SK-N-SH treated with all-trans-retinoic acid at 6 μM for 48 hours (cell line): ENCODE results near the gene HDAC4.

ENCODE experiments used
- ATAC-seq: fragments of 200-7000 bp; cut with Tn5 transposase; 3 replicates; pipeline ENCODE4 v1.9.1; 2020; ENCODE audit warnings: mild to moderate bottlenecking, moderate library complexity
- ARNTL ChIP-seq: fragments of 450-650 bp; formaldehyde crosslinking; IDR thresholded peaks from 2 replicates; pipeline ENCODE4 v1.5.0; 2020; ENCODE audit warnings: low read depth, mild to moderate bottlenecking, moderate library complexity, borderline replicate concordance
- BACH2 ChIP-seq: fragments of 250-450 bp; sonication (Bioruptor Pico); IDR thresholded peaks from 2 replicates; pipeline ENCODE4 v1.9.0; 2021; ENCODE audit warnings: mild to moderate bottlenecking, borderline replicate concordance
- CSDC2 ChIP-seq: fragments of 250-450 bp; sonication (Bioruptor Pico); IDR thresholded peaks from 2 replicates; pipeline ENCODE4 v1.5.0; 2020; ENCODE audit warnings: mild to moderate bottlenecking, moderate library complexity
- ESRRG ChIP-seq: fragments of 250-450 bp; sonication (Bioruptor Pico); IDR thresholded peaks from 2 replicates; pipeline ENCODE4 v1.6.1; 2021; ENCODE audit warnings: mild to moderate bottlenecking
- GLIS3 ChIP-seq: fragments of 250-450 bp; sonication (Bioruptor Pico); IDR thresholded peaks from 2 replicates; pipeline ENCODE4 v1.5.0; 2020; ENCODE audit warnings: mild to moderate bottlenecking, moderate library complexity
- ISL1 ChIP-seq: fragments of 250-450 bp; sonication (Bioruptor Pico); IDR thresholded peaks from 2 replicates; pipeline ENCODE4 v2.1.2; 2022; ENCODE audit warnings: mild to moderate bottlenecking, moderate library complexity
- OSR1 ChIP-seq: fragments of 250-450 bp; sonication (Bioruptor Pico); IDR thresholded peaks from 2 replicates; pipeline ENCODE4 v1.8.0; 2022; ENCODE audit warnings: moderate library complexity, mild to moderate bottlenecking, inconsistent platforms
- PPARA ChIP-seq: fragments of 250-450 bp; sonication (Bioruptor Pico); IDR thresholded peaks from 2 replicates; pipeline ENCODE4 v1.5.0; 2020; ENCODE audit warnings: mild to moderate bottlenecking, borderline replicate concordance
- RARB ChIP-seq: fragments of 250-450 bp; sonication (Bioruptor Pico); IDR thresholded peaks from 2 replicates; pipeline ENCODE4 v1.8.0; 2021; ENCODE audit warnings: mild to moderate bottlenecking, moderate library complexity
- TCF4 ChIP-seq: fragments of 250-450 bp; sonication (Bioruptor Pico); IDR thresholded peaks from 2 replicates; pipeline ENCODE4 v1.8.0; 2021; ENCODE audit warnings: mild to moderate bottlenecking, moderate library complexity, borderline replicate concordance
- TOX ChIP-seq: fragments of 250-450 bp; sonication (Bioruptor Pico); IDR thresholded peaks from 2 replicates; pipeline ENCODE4 v1.8.0; 2021; ENCODE audit warnings: mild to moderate bottlenecking, moderate library complexity, borderline replicate concordance
- ZC3H10 ChIP-seq: fragments of 250-450 bp; sonication (Bioruptor Pico); IDR thresholded peaks from 2 replicates; pipeline ENCODE4 v1.5.1; 2021; ENCODE audit warnings: mild to moderate bottlenecking, moderate library complexity
- ZFP3 ChIP-seq: fragments of 250-450 bp; sonication (Bioruptor Pico); IDR thresholded peaks from 2 replicates; pipeline ENCODE4 v1.5.0; 2020; ENCODE audit warnings: mild to moderate bottlenecking, moderate library complexity
- ZFP30 ChIP-seq: fragments of 450-650 bp; formaldehyde crosslinking; IDR thresholded peaks from 2 replicates; pipeline ENCODE4 v1.5.0; 2022; ENCODE audit warnings: mild to moderate bottlenecking, moderate library complexity
- ZNF565 ChIP-seq: fragments of 450-650 bp; formaldehyde crosslinking; conservative IDR thresholded peaks from 2 replicates; pipeline ENCODE4 v1.5.0; 2020; ENCODE audit warnings: low read depth, mild to moderate bottlenecking, moderate library complexity
- ZNF70 ChIP-seq: fragments of 450-650 bp; formaldehyde crosslinking; IDR thresholded peaks from 2 replicates; pipeline ENCODE4 v1.5.0; 2020; ENCODE audit warnings: mild to moderate bottlenecking, moderate library complexity
- ZNF8 ChIP-seq: fragments of 450-650 bp; formaldehyde crosslinking; IDR thresholded peaks from 2 replicates; pipeline ENCODE4 v1.5.0; 2020; ENCODE audit warnings: mild to moderate bottlenecking, moderate library complexity
- TF ChIP-seq, protein P1 (sequence below): fragments of 250-450 bp; sonication (Bioruptor Pico); IDR thresholded peaks from 2 replicates; pipeline ENCODE4 v1.5.1; 2020; ENCODE audit warnings: low read depth, mild to moderate bottlenecking, moderate library complexity
- TF ChIP-seq, protein P2 (sequence below): fragments of 250-450 bp; sonication (Bioruptor Pico); IDR thresholded peaks from 2 replicates; pipeline ENCODE4 v1.8.0; 2021; ENCODE audit warnings: low read depth, mild to moderate bottlenecking, moderate library complexity, borderline replicate concordance
- TF ChIP-seq, protein P3 (sequence below): fragments of 250-450 bp; sonication (Bioruptor Pico); IDR thresholded peaks from 2 replicates; pipeline ENCODE4 v1.5.0; 2020; ENCODE audit warnings: mild to moderate bottlenecking, moderate library complexity
- TF ChIP-seq, protein P4 (sequence below): fragments of 250-450 bp; sonication (Bioruptor Pico); IDR thresholded peaks from 2 replicates; pipeline ENCODE4 v1.5.1; 2021; ENCODE audit warnings: mild to moderate bottlenecking, moderate library complexity

Gene HDAC4

DNA sequence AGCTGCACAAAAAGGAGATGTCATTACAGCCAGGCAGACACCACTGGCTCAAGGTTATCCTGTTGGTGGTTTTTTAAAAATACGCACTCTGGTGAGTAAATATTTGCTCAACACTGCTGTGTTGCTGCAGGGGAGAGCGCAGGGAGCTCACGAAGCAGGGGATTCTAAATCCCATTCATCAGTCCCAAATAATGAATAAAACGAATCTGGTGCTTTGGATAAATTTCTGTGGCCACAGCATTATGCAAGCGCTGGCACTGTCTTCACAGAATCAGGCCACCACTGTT, 256.2 kb downstream of the HDAC4 start (continued):
- TF ChIP-seq TOX (no peak), ESRRG (CRISPR knock-in tag) (no peak), ISL1 (CRISPR knock-in tag) (no peak), GLIS3 (CRISPR knock-in tag) (no peak), BACH2 (CRISPR knock-in tag) (no peak), OSR1 (CRISPR knock-in tag) (no peak), PPARA (CRISPR knock-in tag) (no peak), ZC3H10 (no peak), CSDC2 (CRISPR knock-in tag) (no peak), RARB (CRISPR knock-in tag) (no peak), TCF4 (CRISPR knock-in tag) (no peak), ZNF70 (CRISPR knock-in tag) (no peak)
- TF ChIP-seq, protein P1, sequence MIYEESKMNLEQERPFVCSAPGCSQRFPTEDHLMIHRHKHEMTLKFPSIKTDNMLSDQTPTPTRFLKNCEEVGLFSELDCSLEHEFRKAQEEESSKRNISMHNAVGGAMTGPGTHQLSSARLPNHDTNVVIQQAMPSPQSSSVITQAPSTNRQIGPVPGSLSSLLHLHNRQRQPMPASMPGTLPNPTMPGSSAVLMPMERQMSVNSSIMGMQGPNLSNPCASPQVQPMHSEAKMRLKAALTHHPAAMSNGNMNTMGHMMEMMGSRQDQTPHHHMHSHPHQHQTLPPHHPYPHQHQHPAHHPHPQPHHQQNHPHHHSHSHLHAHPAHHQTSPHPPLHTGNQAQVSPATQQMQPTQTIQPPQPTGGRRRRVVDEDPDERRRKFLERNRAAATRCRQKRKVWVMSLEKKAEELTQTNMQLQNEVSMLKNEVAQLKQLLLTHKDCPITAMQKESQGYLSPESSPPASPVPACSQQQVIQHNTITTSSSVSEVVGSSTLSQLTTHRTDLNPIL = no peak

DNA sequence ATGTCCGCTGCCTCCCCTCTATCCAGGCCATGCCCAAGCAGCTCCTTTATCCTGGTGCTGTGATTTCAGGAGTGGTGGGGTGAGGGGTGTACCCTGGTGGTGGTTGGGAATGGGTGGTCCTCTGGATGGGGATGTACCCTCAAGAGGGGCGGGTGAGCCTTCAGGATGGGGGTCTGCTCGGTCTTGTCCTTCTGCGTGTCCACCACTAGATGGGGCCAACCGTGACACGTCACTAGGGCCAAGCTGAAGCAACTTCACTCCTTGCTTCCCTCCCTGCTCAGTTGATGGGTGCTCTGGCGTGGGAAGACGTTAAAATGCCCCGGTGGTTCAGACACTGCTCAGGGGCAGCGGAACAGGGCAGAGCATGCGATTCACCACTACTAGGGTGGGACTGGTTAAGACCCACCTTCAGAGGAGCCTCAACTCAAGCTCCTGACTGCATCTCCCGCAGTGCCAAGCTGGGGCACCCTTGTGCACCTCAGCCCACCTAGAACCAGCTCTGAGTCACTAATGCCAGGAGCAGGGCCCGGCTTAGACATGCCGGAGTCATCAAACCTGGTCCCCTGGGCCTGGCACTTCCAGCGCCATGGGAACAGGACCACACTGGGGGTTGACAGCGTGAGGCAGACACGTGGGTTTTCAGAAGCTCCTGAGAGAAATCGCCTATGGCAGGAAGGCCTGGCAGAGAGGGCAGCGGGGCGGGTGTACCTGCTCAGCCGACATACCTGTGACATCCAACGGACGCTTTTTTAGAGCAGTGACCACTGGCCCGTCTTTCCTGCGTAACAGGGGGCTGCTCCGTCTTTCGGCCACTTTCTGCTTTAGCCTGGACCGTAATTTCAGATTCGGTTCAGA, 256.7 kb downstream of the HDAC4 start:
- ATAC-seq = peak; percentile 88
- TF ChIP-seq, protein P2, sequence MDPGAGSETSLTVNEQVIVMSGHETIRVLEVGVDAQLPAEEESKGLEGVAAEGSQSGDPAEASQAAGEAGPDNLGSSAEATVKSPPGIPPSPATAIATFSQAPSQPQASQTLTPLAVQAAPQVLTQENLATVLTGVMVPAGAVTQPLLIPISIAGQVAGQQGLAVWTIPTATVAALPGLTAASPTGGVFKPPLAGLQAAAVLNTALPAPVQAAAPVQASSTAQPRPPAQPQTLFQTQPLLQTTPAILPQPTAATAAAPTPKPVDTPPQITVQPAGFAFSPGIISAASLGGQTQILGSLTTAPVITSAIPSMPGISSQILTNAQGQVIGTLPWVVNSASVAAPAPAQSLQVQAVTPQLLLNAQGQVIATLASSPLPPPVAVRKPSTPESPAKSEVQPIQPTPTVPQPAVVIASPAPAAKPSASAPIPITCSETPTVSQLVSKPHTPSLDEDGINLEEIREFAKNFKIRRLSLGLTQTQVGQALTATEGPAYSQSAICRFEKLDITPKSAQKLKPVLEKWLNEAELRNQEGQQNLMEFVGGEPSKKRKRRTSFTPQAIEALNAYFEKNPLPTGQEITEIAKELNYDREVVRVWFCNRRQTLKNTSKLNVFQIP (CRISPR knock-in tag) = no peak
- TF ChIP-seq, protein P3, sequence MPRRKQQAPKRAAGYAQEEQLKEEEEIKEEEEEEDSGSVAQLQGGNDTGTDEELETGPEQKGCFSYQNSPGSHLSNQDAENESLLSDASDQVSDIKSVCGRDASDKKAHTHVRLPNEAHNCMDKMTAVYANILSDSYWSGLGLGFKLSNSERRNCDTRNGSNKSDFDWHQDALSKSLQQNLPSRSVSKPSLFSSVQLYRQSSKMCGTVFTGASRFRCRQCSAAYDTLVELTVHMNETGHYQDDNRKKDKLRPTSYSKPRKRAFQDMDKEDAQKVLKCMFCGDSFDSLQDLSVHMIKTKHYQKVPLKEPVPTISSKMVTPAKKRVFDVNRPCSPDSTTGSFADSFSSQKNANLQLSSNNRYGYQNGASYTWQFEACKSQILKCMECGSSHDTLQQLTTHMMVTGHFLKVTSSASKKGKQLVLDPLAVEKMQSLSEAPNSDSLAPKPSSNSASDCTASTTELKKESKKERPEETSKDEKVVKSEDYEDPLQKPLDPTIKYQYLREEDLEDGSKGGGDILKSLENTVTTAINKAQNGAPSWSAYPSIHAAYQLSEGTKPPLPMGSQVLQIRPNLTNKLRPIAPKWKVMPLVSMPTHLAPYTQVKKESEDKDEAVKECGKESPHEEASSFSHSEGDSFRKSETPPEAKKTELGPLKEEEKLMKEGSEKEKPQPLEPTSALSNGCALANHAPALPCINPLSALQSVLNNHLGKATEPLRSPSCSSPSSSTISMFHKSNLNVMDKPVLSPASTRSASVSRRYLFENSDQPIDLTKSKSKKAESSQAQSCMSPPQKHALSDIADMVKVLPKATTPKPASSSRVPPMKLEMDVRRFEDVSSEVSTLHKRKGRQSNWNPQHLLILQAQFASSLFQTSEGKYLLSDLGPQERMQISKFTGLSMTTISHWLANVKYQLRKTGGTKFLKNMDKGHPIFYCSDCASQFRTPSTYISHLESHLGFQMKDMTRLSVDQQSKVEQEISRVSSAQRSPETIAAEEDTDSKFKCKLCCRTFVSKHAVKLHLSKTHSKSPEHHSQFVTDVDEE (CRISPR knock-in tag) = no peak
- TF ChIP-seq ZNF8 (CRISPR knock-in tag) (no peak), ZNF565 (CRISPR knock-in tag) (no peak), TOX (no peak), BACH2 (CRISPR knock-in tag) (no peak), ZFP30 (CRISPR knock-in tag) (no peak), RARB (CRISPR knock-in tag) (no peak), CSDC2 (CRISPR knock-in tag) (no peak), ARNTL (CRISPR knock-in tag) (no peak), OSR1 (CRISPR knock-in tag) (no peak), PPARA (CRISPR knock-in tag) (no peak)

DNA sequence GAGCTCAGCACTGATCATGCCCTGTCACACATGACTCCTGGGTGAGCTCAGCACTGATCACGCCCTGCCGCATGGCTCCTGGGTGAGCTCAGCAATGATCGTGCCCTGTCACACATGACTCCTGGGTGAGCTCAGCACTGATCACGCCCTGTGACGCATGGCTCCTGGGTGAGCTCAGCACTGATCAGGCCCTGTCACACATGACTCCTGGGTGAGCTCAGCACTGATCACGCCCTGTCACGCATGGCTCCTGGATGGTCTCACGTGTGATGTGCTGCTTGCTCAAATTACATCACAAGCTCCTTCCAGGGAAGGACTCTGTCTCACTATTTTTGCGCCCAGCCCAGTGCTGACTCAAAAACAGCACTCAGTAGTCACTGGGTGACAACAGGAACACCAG, 258.0 kb downstream of the HDAC4 start:
- no peak for ATAC-seq
- TF ChIP-seq ISL1 (CRISPR knock-in tag) = no peak
- TF ChIP-seq, protein P4, sequence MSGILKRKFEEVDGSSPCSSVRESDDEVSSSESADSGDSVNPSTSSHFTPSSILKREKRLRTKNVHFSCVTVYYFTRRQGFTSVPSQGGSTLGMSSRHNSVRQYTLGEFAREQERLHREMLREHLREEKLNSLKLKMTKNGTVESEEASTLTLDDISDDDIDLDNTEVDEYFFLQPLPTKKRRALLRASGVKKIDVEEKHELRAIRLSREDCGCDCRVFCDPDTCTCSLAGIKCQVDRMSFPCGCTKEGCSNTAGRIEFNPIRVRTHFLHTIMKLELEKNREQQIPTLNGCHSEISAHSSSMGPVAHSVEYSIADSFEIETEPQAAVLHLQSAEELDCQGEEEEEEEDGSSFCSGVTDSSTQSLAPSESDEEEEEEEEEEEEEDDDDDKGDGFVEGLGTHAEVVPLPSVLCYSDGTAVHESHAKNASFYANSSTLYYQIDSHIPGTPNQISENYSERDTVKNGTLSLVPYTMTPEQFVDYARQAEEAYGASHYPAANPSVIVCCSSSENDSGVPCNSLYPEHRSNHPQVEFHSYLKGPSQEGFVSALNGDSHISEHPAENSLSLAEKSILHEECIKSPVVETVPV (CRISPR knock-in tag) = no peak
- no peak for TF ChIP-seq ZNF70 (CRISPR knock-in tag)
- TF ChIP-seq, protein P1 = no peak
- no peak for TF ChIP-seq ZFP30 (CRISPR knock-in tag)
- no peak for TF ChIP-seq CSDC2 (CRISPR knock-in tag)
- TF ChIP-seq OSR1 (CRISPR knock-in tag) = no peak
- TF ChIP-seq TCF4 (CRISPR knock-in tag) = no peak
- TF ChIP-seq GLIS3 (CRISPR knock-in tag) = no peak
- TF ChIP-seq ZNF8 (CRISPR knock-in tag) = no peak
- TF ChIP-seq ZFP3 (CRISPR knock-in tag) = no peak
- no peak for TF ChIP-seq ARNTL (CRISPR knock-in tag)
- TF ChIP-seq, protein P2 (CRISPR knock-in tag) = no peak
- TF ChIP-seq, protein P3 (CRISPR knock-in tag) = no peak
